ENCODE data around the gene CIAO1. TPM values are rescaled to one million over a fixed set of nuclear protein-coding genes. Genes with fewer than 3 reads are reported as not detected.
"Not testable (repeated sequence)": the region's sequence is repeated elsewhere in the genome, so short reads cannot be mapped to it uniquely, and the experiment has no call there.

The CIAO1 gene
- total RNA-seq (2014; rRNA removed): 110 and 112 TPM in 2 replicates
- 44.5 TPM for polyA plus RNA-seq (2012)

DNA sequence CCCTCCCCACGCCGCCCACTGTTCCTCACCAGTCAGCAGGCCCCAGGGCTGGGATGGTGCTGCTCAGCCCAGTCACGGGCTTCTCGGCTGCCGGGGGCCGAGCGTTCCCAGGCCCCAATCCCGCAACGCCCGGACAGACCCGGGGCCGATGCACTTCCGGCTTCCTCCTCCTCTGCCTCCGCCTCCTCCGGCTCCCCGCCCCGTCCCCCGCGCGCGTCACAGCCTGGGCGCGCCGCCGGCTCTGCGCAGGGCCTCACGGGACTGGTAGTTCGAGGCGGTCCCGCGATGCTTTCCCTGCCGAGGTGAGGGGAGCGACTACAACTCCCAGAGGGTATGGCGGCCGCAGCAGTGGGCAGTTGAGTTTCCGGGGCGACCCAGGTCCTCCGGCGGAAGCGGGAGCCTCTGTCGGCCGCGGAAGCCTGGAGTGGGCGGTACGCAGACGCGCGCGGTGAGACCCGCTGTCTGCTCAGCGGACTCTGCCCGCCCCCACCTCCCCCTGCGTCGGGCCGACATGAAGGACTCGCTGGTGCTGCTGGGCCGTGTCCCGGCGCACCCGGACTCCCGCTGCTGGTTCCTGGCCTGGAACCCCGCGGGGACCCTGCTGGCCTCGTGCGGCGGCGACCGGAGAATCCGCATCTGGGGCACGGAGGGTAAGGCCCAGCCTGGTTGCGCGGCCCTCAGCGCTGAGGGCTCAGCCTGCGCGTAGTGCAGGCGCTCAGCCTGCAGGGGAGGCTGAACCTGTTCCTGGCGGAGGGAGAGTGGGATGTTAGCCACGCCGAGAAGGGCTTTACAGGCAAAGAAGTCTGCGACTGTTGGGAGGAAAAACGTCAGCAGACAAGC lies at the start of gene CIAO1, which contains the start of gene TMEM127:
Gene CIAO1 (plus strand): TSS at position 386 of the 840 bp plus-strand sequence. CDS start 126 bp downstream, at position 512.
Gene TMEM127 (minus strand): TSS at position 158 of the 840 bp plus-strand sequence. CDS start 616 bp downstream, outside the sequence.
- peak; percentile 97 for DNase-seq (ENCODE audit: low read depth)

DNA sequence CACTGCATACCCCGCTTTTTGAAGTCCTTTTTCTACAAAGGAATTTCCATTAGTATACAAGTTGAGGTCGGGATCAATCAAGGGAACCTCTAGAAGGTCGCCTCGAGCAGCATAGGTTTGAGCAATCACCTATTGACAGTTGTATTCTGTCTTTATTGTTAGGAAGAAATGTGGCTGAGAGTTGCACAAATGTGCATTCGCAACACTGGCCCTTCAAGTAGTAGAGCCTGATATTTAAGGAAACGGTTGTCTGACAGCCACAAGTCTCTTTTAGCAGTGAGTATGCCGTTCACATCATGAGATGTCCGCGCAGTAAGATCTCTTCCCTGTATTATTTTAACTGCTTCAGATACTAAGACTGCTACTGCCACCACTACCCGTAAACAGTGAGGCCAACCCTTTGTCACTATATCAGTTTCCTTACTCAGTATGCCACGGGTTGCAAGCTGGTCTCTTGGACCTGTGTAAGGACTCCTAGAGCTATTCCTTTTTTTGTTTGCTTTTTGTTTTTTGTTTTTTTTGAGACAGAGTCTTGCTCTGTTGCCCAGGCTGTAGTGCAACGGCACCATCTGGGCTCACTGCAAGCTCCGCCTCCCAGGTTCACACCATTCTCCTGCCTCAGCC lies 47.4 kb upstream of the CIAO1 start:
- DNase-seq (ENCODE audit: low read depth): no peak

DNA sequence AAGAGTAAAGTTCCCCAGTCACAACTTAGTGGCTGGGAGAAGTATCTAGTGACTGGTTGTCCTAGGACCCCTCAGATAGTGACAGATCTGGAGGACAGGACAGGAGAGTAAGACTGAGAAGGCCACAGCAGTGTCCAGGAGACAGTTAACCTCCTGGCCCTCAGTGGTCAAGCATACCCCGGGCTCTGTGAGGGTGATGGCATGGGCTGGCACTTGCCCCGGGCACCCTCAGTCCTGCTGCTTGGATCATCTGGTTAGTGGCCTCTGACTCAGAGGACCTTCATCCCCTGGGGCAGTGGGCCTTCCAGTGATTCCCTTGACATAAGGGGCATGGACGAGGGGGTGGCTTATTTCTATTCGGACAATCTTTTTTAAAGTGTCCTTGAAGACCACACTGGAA lies 46.1 kb upstream of the CIAO1 start:
- not testable (repeated sequence) for DNase-seq (ENCODE audit: low read depth)

DNA sequence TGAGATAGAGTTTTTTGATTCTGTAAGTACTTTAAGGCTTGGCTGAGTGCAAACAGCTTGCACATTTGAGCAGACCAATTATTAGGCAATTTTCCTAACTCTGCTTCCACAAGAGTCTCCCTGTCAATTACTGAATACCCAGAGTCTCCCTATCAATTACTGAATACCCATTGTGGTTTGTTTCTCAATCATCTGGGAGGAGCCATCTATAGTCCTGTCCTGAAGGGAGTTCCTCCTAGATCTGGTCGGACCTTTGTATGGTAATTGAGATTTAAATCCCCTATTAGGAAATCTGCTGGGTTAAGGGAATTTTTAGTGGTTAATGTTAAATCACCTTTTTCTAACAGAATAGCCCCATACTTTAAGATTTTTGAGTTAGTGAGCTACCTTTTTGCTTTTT lies 44.9 kb upstream of the CIAO1 start:
- not testable (repeated sequence) for DNase-seq (ENCODE audit: low read depth)

DNA sequence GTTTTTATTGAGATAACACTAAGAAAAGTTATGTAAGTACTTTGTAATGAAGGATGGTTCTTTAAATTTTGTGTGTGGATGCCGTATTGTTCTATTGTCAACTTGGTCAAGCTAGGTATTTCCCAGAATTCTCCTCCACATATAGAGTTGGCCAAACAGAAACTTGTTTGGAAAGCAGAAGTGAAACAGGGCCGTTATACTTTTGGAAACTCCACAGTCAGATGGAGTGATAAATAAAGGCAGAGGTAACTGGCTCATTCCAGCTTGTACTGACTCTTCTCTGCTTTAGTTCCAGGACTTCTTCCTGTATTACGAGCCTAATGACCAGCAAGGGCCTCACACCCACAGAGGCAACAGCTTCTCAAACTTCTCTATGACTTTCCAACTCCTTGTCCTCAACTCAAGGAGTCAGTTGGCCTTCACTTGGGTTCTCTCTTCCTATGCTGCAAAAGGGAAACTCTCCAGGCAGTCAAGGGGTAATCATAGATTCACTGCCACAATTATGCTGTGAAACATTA lies 41.0 kb upstream of the CIAO1 start:
- no peak for DNase-seq (ENCODE audit: low read depth)

DNA sequence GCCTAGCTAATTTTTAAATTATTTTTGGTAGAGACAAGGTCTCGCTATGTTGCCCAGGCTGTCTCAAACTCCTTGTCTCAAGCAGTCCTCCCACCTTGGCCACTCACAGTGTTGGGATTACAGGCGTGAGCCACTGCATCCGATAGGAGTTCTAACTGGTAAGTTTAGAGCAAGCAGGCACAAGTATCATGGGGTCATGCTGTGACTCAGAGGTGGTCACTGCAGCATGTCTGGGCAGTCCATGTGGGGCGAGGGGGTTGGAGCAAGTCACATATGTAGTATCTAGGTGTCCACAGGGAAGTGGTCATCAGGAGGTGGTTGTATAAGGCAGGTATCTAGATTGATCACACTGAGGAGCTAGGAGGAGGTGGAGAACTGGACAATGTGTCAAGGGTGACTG lies 34.7 kb upstream of the CIAO1 start:
- DNase-seq (ENCODE audit: low read depth): no peak

DNA sequence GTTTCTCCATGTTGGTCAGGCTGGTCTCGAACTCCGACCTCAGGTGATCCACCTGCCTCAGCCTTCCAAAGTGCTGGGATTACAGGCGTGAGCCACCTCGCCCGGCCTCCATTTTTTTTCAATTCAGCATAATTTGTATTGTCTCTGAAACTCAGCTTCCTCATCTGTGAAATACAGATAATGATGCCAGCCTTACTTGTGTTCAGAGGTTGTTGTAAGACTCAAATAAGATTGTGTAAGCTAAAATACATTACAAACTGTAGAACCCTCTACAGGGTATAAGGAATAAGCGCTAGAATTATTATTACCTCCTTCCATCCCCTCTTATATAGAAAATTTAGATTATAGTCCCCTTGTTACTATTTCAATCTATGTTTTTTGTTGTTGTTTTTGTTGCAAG lies 32.6 kb upstream of the CIAO1 start:
- no peak for DNase-seq (ENCODE audit: low read depth)

DNA sequence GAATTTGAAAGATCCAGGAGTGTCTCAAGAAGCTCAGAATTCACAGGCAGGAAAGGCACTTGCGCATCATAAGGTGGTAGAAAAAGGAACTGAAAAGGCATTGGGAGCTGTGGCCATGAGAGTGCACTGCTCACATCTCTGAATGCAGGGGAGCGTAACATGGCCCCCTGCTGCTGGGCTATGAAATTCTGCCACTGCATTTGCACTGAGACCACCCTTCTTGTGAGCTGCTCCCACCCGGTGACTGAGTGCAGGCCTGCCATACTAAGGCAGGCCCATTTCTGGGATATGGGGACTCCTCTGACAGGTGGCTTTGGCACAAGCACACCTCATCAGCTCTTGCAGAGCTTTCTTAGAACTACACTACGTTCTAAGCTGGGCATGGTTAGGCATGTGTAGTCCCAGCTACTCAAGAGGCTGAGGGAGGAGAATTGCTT lies 32.1 kb upstream of the CIAO1 start:
- DNase-seq (ENCODE audit: low read depth): no peak

DNA sequence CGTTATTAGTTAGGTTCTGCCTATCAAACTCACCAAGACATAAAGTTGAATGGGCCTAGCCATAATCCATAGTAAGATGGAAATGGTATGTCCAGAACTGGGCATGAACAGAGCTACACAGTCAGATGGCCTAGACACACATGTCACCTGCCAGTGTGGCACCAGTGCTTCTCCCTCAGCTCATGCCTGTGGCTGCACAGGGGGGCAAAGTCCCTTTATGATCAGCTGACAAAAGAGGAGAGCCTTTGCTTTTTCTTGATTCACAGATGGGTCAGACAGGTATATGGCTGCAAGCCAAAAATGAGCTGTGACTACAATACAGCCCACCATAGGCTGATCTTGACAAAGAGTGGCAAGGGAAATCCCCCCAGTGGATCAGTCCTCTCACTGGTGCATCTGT lies 29.1 kb upstream of the CIAO1 start:
- no peak for DNase-seq (ENCODE audit: low read depth)

DNA sequence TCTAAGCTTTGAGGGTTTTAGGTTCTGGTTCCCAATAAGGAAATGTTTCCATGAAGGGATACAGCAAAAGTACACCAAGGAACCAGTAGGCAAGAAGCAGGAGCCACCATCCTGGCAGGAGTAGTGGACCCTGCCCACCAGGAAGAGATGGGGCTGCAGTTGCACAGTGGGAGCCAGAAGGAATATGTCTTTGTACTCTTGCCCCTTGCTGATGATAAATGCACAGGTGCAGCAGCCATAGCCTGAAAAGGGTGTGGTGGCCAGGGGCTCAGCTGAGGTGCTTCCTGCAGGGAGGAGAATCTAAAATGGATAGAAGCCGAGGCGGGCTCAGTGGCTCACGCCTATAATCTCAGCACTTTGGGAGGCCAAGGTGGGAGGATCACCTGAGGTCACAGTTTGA lies 27.8 kb upstream of the CIAO1 start:
- DNase-seq (ENCODE audit: low read depth): no peak

DNA sequence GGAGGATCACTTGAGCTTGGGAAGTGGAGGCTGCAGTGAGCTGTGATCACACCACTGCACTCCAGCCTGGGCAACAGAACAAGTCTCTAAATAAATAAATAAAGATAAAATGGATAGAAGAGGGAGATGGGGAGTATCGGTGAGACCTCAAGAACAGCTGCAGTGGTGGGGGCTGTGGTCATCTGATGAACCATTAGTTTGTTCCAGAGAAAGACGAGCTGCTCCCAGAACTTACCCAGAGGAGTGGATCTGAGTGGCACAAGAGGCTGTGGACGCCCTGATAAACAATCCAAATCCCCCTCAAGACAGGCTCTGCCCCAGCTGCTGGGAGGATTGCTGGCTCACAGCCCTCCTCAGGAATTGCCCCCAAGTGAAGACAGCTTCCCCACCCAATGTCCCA lies 26.9 kb upstream of the CIAO1 start:
- peak; percentile 71 for DNase-seq (ENCODE audit: low read depth)

DNA sequence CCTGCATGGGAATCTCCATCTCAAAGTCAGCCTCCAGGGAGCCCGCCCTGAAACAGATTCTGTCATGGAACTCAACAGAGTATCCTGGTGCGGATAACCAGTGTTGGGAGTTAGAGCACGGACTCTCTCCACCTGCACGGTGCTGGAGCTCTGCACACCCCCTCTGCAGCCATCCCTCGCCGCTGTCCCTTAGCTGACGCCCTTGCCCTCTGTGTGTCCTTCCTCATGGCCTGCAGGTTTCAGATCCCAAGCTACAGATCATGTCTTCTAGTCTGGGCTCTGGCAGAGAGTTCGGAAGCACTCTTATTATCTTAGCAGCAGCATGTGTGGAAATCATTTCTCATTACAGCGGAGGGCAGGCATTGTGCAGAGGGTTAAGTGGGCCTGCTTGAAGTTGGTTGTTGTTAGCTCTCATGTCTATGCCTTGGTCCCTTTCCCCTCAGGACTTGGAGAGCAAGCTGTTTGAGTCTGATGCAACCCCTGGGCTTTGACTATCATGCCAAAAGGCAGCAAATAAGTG lies 26.2 kb upstream of the CIAO1 start:
- no peak for DNase-seq (ENCODE audit: low read depth)

DNA sequence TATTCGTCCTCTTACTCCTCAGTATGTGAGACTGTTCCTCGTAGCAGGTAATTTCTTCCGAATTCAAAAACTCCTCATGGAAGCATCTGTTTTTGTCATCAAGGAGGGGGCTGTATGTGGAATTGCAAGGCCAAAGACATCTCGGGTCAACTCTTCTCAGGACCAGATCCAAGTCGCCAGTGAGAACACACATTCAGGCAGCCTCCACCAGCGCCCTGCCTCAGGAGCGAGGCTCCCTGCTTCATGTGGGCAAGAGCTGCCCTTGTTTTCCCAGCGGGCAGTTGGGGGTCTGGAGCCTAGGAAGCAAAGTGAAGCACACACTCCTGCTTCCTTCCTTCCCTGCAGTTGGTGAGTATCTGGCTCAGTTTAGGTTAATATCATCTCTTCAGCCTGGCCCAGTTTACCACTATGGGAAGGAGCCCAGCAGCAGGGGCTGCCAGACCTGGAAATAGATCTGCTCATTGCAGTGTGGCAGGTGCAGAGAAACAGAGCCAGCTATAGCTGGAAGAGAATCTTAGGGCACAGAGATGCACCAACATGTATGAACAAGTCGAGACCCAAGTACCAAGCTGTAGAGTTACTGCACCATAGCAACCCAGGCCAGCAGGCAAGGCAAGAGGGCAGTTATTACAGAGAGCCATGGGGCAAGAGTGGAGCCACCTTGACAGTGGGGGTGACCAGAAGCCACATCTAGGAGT lies 25.5 kb upstream of the CIAO1 start:
- DNase-seq (ENCODE audit: low read depth): no peak

DNA sequence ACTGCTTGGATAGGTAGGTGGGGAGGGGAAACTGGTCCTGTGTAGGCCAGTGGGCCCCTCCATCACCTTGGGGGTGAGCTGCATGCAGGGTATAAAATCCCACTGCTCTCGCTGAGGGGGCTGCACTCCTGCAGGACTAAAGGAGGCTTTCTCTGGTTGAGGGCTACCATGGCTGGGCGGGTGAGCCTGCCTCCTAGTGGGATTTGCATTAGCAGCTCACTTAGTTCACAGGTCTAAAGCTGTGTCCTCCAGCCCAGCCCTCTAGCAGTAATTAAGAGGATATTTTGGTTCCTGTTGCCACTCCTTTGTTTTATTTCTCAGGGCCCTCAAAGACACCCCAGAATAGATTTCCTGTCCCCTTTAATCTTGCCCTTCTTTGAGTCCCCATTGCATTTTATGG lies 24.8 kb upstream of the CIAO1 start:
- no peak for DNase-seq (ENCODE audit: low read depth)

DNA sequence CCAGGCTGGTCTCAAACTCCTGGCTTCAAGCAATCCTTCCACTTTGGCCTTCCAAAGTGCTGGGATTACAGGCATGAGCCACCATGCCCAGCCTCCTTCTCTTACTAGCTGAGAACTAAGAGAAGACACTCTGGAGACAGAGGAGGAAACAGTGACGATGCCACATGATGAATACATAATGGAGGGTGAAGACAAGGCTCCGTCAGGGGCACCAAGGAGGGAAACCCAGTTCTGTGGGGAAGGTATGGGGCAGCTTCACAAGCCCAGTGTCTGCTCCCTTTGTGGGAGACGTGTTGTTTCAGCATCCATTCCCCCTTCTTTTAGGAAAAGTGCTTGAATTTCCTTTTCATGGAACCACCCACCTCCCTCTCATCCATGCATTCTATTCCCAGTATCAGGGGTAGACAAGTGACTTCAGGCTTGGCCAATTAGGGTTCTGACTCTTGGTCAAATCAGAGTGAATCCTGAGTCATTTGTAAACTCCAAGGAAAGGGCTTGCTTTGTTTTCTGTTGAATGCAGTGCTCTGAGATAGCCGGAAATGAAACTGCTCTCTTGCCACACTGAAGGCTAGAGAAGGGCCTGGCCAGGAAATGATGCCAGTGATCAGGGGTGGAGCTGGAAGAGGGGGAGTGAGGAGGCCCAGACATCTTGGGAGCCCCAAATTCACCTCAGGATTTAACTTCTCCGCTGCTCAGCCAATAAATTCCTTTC lies 24.0 kb upstream of the CIAO1 start:
- no peak for DNase-seq (ENCODE audit: low read depth)

DNA sequence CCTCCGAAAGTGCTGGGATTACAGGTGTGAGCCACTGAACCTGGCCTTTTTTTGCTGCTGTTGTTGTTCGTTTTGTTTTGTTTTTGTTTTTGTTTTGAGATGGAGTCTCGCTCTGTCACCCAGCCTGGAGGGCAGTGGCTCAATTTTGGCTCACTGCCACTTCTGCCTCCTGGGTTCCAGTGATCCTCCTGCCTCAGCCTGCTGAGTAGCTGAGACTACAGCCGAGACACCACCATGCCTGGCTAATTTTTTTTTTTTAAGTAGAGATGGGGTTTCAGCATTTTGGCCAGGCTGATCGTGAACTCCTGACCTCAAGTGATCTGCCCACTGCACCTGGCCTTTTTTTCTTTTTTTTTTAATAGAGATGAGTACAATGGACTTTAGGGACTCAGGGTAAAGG lies 22.2 kb upstream of the CIAO1 start:
- DNase-seq (ENCODE audit: low read depth): no peak

DNA sequence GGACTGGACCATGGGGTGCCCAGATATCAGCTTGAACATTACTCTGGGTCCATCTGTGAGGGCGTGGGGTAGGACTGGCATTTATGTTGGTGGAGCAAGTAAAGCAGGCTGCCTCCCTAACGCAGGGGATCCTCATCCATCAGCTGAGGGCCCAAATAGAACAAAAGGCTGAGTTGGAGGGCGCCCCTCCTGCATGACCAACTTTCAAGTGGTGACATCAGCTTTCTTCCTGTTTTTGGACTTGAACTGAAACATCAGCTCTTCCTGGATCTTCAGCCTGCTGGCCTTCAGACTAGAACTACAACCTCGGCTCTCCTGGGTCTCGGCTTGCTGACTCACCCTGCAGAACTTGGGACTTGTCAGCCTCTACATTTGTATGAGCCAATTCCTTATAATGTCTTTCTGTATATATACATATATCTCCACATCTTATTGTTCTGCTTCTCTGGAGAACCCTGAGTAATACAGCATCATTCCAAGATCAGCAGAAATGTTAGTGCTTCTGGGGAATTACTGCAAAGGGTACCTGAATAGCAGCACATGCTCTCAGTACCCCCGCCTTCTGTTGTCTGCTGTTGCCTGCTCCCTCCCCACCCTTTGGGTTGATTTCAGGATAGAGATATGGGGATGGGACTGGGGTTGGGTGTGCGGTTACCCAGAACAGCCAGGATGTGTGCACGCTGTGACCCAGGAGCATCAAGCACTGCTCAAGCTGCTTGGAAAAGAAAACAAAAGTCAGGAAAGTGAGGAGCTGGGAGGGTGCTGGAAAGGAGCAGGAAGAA lies 20.2 kb upstream of the CIAO1 start:
- DNase-seq (ENCODE audit: low read depth): no peak

DNA sequence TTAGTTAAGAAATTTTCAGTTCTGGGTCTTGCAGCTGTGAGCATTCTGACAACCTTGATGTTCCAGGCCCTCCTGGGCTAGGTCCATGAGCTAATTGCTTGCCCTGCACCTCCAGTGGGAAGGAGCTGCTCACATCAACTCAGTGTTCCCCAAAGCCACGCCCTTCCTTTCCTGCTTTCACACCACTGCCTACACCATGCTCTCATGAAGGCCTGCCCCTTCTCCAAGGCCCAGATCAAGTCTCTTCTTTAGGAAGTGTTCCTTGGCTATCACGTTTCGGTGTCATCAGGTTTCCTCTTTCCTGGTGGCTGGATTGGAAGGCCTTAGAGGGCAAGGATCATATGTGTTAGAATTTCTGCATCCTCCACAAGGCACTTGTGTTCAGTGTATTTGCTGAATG lies 19.0 kb upstream of the CIAO1 start:
- DNase-seq (ENCODE audit: low read depth): no peak

DNA sequence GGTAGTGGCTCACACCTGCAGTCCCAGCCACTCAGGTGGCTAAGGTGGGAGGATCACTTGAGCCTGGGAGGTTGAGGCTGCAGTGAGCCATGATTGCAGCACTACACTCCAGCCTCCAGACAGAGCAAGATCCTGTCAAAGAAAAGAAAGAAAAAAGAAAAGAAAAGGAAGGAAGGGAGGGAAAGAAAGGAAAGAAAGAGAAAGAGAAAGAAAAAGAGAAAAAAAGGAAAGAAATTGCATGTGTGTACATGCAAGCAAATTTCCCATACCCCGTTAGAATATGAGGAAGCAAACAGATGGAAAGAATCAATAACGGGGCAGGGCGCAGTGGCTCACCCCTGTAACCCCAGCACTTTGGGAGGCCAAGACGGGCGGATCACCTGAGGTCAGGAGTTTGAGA lies 18.1 kb upstream of the CIAO1 start:
- no peak for DNase-seq (ENCODE audit: low read depth)

DNA sequence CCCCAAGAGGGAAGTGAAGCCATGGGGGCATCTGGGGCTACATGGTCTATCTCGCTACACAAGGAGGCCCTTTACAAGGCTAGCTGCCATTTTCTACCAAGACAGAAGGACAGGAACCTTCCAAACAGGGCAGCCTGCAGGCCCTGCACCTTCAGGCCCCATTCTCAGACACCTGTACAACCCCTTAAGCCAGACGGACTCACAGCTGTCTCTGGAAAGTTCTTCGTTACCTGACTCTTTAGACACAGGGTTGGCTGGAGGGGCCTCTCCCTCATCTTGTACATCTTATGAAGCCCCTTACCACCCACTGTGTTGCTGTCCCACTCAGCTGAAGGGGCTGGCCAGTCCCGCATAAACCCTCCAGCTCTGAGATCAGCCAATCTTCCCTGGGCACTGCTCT lies 17.4 kb upstream of the CIAO1 start:
- no peak for DNase-seq (ENCODE audit: low read depth)

All from LHCN-M2 (cell line).